ENCODE data around the gene PCDHGB3.

DNA sequence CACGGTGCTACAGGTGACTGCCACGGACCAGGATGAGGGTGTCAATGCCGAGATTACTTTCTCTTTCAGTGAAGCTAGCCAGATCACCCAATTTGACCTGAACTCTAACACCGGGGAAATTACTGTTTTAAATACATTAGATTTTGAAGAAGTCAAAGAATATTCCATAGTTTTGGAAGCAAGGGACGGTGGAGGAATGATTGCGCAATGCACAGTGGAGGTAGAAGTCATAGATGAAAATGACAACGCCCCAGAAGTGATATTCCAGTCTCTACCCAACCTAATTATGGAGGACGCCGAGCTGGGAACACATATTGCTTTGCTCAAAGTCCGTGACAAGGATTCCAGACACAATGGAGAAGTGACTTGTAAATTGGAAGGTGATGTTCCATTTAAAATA, 18.6 kb downstream of the PCDHGB3 start:
- TF ChIP-seq, protein P1, sequence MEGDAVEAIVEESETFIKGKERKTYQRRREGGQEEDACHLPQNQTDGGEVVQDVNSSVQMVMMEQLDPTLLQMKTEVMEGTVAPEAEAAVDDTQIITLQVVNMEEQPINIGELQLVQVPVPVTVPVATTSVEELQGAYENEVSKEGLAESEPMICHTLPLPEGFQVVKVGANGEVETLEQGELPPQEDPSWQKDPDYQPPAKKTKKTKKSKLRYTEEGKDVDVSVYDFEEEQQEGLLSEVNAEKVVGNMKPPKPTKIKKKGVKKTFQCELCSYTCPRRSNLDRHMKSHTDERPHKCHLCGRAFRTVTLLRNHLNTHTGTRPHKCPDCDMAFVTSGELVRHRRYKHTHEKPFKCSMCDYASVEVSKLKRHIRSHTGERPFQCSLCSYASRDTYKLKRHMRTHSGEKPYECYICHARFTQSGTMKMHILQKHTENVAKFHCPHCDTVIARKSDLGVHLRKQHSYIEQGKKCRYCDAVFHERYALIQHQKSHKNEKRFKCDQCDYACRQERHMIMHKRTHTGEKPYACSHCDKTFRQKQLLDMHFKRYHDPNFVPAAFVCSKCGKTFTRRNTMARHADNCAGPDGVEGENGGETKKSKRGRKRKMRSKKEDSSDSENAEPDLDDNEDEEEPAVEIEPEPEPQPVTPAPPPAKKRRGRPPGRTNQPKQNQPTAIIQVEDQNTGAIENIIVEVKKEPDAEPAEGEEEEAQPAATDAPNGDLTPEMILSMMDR (IDR thresholded peaks at IDR 0.05; ENCODE audit: low read length), result no peak
- TF ChIP-seq EZH2phosphoT487 (IDR thresholded peaks at IDR 0.05; ENCODE audit: low read length), result no peak
- no peak for TF ChIP-seq EZH2 (optimal IDR thresholded peaks at IDR 0.05; ENCODE audit: low read depth, low read length)

All from MM.1S (cell line).